Measurements from ENCODE around the gene MFN2. TPM values are rescaled to one million over a fixed set of nuclear protein-coding genes. Genes with fewer than 3 reads are reported as not detected.

The MFN2 gene
- total and polyA plus RNA-seq, 3 donors from 2014 or later: 77.5 to 95.3 (median 80.0) TPM

GRCh38 chr1:11942280-11942679 is 38.0 kb upstream of the MFN2 start:
- 89 to 96% methylated on average over 4 of the region's 4 CpGs for WGBS, 2 donors
- Histone ChIP-seq H3K27ac (no peak overlapping the region), H3K36me3 (ENCODE audit: low read depth, missing control alignments) (no peaks in the 10 kb centered on the region), H3K4me1 (peaks cover 12% of the 10 kb centered on the region), H3K9me3 (no peaks in the 10 kb centered on the region), H3K4me3 (no peak overlapping the region), H3K27me3 (no peaks in the 10 kb centered on the region)
- intact Hi-C loops (cut with DNase I; ENCODE audit: low total_unique reads): no loop called here
- no peak for DNase-seq
- TF ChIP-seq CTCF (IDR thresholded peaks at IDR 0.05) (no peak), POLR2A (IDR thresholded peaks at IDR 0.05) (no peak)

- H3K9me3 ChIP-seq: no peaks in the 10 kb centered on the region
- intact Hi-C loops (cut with DNase I; ENCODE audit: low total_unique reads): no loop called here
- no peak for DNase-seq
- no peaks in the 10 kb centered on the region for H3K36me3 ChIP-seq (ENCODE audit: low read depth, missing control alignments)
- H3K4me3 ChIP-seq: no peak overlapping the region
- WGBS, 2 donors: 87 to 88% methylated on average over 1 to 4 of the region's 4 CpGs
- TF ChIP-seq CTCF (IDR thresholded peaks at IDR 0.05): no peak
- TF ChIP-seq POLR2A (IDR thresholded peaks at IDR 0.05): no peak
- H3K27ac ChIP-seq: no peak overlapping the region
- peaks cover 7% of the 10 kb centered on the region for H3K4me1 ChIP-seq
- H3K27me3 ChIP-seq: no peaks in the 10 kb centered on the region
Observed at GRCh38 chr1:11943619-11944018, 36.6 kb upstream of the MFN2 start.

GRCh38 chr1:11944358-11944931 is 35.8 kb upstream of the MFN2 start:
- DNase-seq: no peak
- no peaks in the 10 kb centered on the region for H3K9me3 ChIP-seq
- no peak for TF ChIP-seq CTCF (IDR thresholded peaks at IDR 0.05)
- TF ChIP-seq POLR2A (IDR thresholded peaks at IDR 0.05): no peak
- H3K36me3 ChIP-seq (ENCODE audit: low read depth, missing control alignments): no peaks in the 10 kb centered on the region
- H3K4me3 ChIP-seq: no peak overlapping the region
- no peak overlapping the region for H3K27ac ChIP-seq
- 83 to 84% methylated on average over 11 to 12 of the region's 12 CpGs for WGBS, 2 donors
- no peaks in the 10 kb centered on the region for H3K4me1 ChIP-seq
- intact Hi-C loops (cut with DNase I; ENCODE audit: low total_unique reads): no loop called here
- no peaks in the 10 kb centered on the region for H3K27me3 ChIP-seq

GRCh38 chr1:11946647-11947046 is 33.6 kb upstream of the MFN2 start:
- no peaks in the 10 kb centered on the region for H3K9me3 ChIP-seq
- H3K4me1 ChIP-seq: no peaks in the 10 kb centered on the region
- H3K27me3 ChIP-seq: no peaks in the 10 kb centered on the region
- no peaks in the 10 kb centered on the region for H3K36me3 ChIP-seq (ENCODE audit: low read depth, missing control alignments)
- no peak overlapping the region for H3K4me3 ChIP-seq
- no peak overlapping the region for H3K27ac ChIP-seq
- intact Hi-C loops (cut with DNase I; ENCODE audit: low total_unique reads): no loop called here
- DNase-seq: no peak
- 87% methylated on average over 3 of the region's 3 CpGs for WGBS, 2 donors
- no peak for TF ChIP-seq POLR2A (IDR thresholded peaks at IDR 0.05)
- no peak for TF ChIP-seq CTCF (IDR thresholded peaks at IDR 0.05)

GRCh38 chr1:11948822-11949458 is 31.3 kb upstream of the MFN2 start:
- intact Hi-C loops (cut with DNase I; ENCODE audit: low total_unique reads): no loop called here
- no peak for TF ChIP-seq POLR2A (IDR thresholded peaks at IDR 0.05)
- no peak for TF ChIP-seq CTCF (IDR thresholded peaks at IDR 0.05)
- Histone ChIP-seq H3K9me3 (no peaks in the 10 kb centered on the region), H3K36me3 (ENCODE audit: low read depth, missing control alignments) (no peaks in the 10 kb centered on the region), H3K27me3 (no peaks in the 10 kb centered on the region), H3K4me3 (peak overlapping the region in 1 of 2 donors; percentile 21), H3K4me1 (no peaks in the 10 kb centered on the region), H3K27ac (no peak overlapping the region)
- DNase-seq: peak; percentile 66
- 64 to 78% methylated on average over 6 of the region's 6 CpGs for WGBS, 2 donors

Measured in testis (tissue), 3 donors.